Stimulated activated CD4-positive, alpha-beta T cell treated with anti-CD3 and anti-CD28 coated beads, Interleukin-1b, Interleukin-23, amount 100 ng/mL, for 4 hours (primary cell): ENCODE data around the gene CCDC188.

Experiments used
- DNase-seq, 2 donors: peaks; one replicate each; pipeline ENCODE4 v3.0.0-alpha.2; 2020; ENCODE audit warnings: low read depth in 2 of 2

The CCDC188 gene

GRCh38 chr22:20150381-20151275 lies at the start of gene CCDC188:
CCDC188 (minus strand) TSS chr22:20151055; CDS start chr22:20150986, 69 bp downstream.
- DNase-seq = no peak

- DNase-seq = no peak
Observed at GRCh38 chr22:20199906-20200305, 49.1 kb upstream of the CCDC188 start.

DNA sequence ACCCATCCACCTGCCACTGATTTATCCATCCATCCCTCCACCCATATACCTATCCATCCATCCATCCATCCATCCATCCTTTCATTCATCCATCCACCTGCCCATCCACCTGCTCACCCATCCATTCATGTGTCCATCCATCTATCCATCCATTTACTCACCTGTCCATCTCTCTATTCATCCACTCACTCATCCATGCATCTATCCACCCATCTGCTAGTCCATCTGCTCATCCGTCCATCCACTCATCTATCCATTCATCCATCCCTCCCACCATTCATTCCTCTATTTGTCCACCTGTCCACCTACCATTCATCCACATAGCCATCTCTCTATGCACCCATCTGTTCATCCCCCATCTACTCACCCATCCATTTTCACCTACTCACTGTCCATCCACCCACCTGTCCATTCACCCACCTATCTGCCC lies 48.6 kb upstream of the CCDC188 start:
- DNase-seq = no peak

DNA sequence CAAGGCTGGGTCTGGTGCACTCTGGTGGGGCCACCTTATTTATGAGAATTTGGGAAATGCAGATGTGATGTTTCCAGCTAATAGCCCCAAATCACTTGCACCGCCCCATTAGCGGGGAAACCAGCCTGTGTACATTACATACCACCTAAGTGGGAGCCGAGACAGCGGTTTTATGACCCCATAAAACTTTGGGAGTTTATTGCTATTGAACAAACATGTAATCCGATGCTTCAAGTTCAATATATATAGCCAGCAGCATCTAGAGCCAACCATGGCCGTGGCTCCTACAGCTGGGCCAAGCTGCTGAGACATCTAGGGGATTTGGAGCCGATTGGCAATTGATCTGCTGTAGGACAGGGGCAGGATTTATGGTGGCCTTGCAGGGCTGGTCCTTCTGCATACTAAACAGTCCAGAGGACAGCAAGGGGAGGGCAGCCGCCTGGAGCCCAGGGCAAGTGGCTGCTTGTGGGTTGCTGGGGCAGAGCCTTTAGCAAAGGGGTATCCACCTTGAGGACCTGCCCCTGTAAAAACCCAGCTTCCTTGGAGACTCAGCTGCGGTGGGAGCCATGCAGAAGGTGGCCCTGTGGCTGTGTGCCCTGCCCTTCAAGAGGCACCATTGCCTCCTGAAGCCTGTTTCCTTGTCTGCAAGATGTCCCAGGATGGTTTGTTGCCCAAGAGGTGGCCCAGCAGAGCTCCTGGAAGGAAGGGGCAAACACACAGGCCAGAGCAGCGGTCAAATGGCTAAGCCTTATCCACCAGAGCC lies 47.9 kb upstream of the CCDC188 start:
- no peak for DNase-seq

- DNase-seq = no peak
Observed at GRCh38 chr22:20197407-20198030, 46.7 kb upstream of the CCDC188 start.

DNA sequence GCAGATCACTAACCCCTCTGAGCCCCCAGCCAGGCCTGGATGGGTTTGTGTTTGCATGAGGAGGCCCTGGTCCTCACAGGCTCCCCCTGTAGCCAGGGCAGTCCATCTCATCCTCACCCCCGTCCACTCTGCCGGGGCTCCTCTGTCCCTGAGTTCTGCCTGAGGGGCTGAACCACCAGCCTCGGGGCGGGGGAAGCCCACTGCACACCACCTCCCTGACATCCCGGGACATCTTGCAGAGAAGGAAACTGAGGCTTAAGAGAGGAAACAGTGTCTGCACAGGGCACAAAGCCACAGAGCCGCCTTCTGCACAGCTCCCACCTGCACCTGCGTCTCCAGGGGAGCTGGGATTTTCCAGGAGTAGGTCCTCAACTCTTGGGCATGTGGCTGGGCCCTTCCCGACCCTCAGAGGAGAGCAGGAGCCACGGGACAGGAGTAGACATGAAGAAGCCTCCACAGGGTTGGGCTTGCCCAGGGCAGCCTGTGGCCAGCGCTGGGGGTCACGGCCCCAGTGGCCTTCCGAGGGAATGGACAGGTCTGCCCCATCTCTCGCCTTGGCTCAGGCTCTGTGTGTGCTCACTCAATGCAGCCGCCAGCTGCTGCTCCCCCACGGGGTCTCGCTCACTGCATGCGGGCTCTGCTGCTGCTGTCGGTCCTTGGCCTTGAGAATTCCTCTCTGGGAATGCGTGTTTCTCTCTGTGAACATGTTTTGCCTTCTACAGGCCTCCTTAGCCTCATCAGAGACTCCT lies 45.4 kb upstream of the CCDC188 start:
- no peak for DNase-seq

- DNase-seq = no peak
Observed at GRCh38 chr22:20194681-20195593, 44.1 kb upstream of the CCDC188 start.

GRCh38 chr22:20193761-20194494 lies 43.1 kb upstream of the CCDC188 start:
- no peak for DNase-seq

GRCh38 chr22:20192972-20193760 lies 42.3 kb upstream of the CCDC188 start:
- no peak for DNase-seq

DNA sequence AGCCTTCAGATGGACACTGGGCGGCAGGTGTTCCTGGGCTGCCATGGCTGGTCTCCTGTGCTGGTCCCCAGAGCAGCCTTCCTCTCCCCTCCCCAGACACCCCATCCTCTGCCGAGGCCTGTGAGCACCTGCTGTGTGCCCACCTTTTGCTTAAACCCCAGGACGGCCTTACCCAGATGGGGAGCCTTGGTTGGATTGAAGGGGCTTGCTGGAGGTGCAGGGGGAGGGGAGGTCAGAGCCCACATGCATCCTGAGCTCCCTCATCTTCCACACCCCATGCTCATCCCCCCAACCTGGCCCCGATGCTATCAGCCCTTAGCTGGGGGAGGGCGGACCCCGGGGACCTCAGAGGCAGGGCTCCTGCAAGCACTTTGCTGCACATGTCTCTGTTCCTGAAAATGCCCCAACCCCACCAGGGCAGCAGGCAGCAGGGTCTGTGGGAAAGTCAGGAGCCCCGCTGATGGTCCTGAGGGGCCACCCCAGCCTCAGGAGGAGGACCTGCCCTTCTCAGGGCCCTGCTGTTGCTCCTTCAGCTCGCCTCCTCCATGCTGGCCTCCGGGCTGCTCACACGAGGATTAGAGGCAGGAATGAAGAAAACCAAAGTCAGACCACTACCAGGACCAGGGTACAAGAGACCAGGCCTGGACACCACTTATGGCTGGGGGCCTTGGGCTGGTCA lies 41.6 kb upstream of the CCDC188 start:
- DNase-seq = no peak

DNA sequence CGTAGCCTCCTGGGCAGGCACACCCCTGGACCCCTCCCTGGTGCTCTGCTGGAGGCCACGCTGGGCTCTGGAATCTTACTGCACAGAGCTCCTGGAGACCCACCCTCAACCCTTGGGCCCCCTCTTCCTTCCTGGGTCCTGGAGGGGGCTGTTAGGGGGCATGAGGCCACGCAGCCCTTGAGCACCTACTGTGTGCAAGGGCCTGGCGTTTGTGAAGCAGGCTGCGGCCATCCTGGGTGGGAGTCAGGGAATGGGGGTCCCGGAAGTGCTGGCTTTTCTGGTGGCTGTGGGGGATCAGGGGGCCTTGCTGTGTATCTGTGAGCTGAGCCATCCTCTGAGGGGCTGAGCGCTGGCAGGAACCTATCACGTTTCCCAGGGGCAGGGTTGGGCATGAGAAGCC lies 40.9 kb upstream of the CCDC188 start:
- DNase-seq = no peak

GRCh38 chr22:20191000-20191515 lies 40.2 kb upstream of the CCDC188 start:
- DNase-seq = no peak

DNA sequence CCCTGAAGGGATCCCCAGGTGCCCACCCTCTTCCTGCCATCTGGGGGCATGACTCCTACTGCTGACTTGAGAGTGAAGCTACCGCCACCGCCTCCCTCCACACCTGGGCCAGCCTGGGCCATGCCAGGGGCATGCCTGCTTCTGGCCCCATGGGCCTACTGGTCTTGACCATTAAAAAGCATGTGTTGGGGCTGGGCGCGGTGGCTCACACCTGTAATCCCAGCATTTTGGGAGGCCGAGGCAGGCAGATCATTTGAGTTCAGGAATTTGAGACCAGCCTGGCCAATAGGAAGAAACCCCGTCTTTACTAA lies 37.7 kb upstream of the CCDC188 start:
- no peak for DNase-seq

DNA sequence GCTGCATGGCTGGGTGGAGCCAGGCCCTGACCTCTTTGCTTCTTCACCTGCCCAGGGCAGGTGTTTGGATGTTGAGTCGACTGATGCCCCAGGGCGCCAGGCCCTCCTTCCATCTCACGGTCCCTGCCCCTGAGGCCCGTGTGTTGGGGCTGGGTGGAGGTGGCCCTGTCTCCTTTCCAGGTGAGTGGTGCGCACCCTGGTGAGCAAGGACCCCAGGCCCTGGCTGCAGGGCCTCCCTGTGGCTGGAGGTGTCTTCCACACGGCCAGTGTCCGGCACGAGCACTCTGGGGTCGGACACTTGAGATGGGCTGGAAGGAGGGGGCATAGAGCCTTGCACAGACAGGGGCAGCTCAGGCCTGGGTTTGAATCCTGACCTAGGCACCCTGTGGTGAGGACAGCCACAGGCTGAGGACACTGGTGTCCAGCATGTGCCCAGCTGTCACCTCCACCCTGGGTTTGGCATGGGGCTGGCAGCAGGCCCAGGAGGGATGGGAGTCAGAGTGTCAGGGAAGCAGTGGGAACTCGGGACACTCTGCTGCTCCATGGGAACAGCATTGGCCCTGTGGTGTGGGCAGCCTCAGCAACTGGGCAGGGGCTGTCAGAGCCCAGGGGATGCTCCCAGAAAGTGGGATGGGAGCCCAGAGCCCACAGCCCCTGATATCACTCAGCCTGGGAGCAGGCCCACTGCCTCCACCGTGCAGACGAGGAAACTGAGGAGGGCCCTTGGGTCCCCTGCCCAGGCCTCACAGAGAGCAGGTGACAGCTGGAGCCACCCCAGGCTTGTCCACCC lies 37.1 kb upstream of the CCDC188 start:
- no peak for DNase-seq

DNA sequence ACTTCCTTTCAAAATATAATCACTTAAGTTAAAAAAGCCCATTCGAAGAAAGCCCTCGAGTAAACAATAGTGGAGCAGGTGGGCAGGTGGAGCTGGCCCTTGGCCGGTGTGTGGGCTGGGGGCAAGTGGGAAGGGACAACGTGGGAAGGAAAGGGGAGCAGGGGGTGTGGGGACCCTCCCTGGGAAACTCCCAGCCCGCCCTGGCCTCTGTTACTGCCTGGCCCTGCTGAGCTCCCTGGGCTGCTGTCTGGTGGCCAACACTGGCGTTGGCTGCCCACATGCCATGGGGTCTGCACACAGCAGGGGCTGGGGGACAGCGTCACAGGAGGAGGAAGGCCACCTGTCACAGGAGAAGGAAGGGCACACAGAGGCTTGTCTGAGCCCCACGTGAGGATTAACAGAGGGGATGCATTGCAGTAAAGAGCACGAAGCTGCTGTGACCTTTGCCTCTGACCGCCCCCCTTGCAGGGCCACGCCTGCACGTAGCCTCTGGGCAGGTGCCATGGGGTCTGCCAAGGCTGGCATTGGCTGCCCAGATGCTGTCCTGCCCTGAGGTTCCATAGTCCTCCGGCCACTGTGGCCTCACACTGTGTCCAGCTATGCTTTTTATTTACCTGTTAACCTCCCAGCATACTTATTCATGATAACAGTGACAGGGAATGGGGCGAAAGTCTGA lies 36.2 kb upstream of the CCDC188 start:
- DNase-seq = no peak

- DNase-seq = no peak
Observed at GRCh38 chr22:20186183-20186870, 35.5 kb upstream of the CCDC188 start.
